ENCODE results near the gene ZNF133. TPM values are rescaled to one million over a fixed set of nuclear protein-coding genes. Genes with fewer than 3 reads are reported as not detected.

ZNF133 gene
- total RNA-seq, 6 experiments from 2014 or later: 8.9 to 11.4 (median 10.2) TPM

GRCh38 chr20:18252597-18253451 lies 35.5 kb upstream of the ZNF133 start:
- TF ChIP-seq, protein P1, sequence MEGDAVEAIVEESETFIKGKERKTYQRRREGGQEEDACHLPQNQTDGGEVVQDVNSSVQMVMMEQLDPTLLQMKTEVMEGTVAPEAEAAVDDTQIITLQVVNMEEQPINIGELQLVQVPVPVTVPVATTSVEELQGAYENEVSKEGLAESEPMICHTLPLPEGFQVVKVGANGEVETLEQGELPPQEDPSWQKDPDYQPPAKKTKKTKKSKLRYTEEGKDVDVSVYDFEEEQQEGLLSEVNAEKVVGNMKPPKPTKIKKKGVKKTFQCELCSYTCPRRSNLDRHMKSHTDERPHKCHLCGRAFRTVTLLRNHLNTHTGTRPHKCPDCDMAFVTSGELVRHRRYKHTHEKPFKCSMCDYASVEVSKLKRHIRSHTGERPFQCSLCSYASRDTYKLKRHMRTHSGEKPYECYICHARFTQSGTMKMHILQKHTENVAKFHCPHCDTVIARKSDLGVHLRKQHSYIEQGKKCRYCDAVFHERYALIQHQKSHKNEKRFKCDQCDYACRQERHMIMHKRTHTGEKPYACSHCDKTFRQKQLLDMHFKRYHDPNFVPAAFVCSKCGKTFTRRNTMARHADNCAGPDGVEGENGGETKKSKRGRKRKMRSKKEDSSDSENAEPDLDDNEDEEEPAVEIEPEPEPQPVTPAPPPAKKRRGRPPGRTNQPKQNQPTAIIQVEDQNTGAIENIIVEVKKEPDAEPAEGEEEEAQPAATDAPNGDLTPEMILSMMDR (IDR thresholded peaks at IDR 0.05): no peak
- no peak for DNase-seq
- H3K4me3 Mint-ChIP-seq: no peak overlapping the region

DNA sequence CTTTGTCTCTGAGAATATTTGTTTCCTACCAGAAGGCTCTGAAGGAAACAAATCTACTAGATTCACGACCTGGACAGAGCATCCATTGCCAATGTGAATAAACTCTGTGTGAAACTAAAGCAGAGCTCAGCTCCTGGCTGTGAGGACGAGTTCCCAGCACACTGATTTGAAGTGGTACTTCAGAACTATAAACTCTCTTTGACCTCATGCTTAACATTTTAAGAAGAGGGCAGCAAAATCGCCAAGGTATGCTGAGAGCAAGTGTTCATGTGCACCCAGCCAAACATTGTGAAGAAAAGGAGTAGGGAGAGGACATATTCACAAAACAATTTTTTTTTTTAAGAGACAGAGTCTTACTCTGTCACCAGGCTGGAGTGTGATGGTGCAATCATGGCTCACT lies 33.7 kb upstream of the ZNF133 start:
- peaks cover 5% of the 10 kb centered on the region for H3K27me3 Mint-ChIP-seq (ENCODE audit: insufficient read depth)
- TF ChIP-seq, protein P1 (IDR thresholded peaks at IDR 0.05): no peak
- no peak overlapping the region for H3K4me3 Mint-ChIP-seq
- no peak overlapping the region for H3K27ac Mint-ChIP-seq
- DNase-seq: no peak
- H3K4me1 Mint-ChIP-seq (ENCODE audit: low read depth): no peaks in the 10 kb centered on the region
- no peaks in the 10 kb centered on the region for H3K9me3 Mint-ChIP-seq
- no peaks in the 10 kb centered on the region for H3K36me3 Mint-ChIP-seq (ENCODE audit: low read depth)

More at GRCh38 chr20:18252597-18253451, 35.5 kb upstream of the ZNF133 start:
- Mint-ChIP-seq H3K36me3 (ENCODE audit: low read depth) (no peaks in the 10 kb centered on the region), H3K27me3 (ENCODE audit: insufficient read depth) (peaks cover 5% of the 10 kb centered on the region), H3K9me3 (no peaks in the 10 kb centered on the region), H3K4me1 (ENCODE audit: low read depth) (no peaks in the 10 kb centered on the region), H3K27ac (no peak overlapping the region)

GRCh38 chr20:18255526-18255925 lies 32.8 kb upstream of the ZNF133 start:
- Mint-ChIP-seq H3K36me3 (ENCODE audit: low read depth) (no peaks in the 10 kb centered on the region), H3K4me3 (no peak overlapping the region), H3K4me1 (ENCODE audit: low read depth) (no peaks in the 10 kb centered on the region), H3K27me3 (ENCODE audit: insufficient read depth) (peaks cover 5% of the 10 kb centered on the region), H3K27ac (no peak overlapping the region), H3K9me3 (no peaks in the 10 kb centered on the region)
- no peak for DNase-seq
- TF ChIP-seq, protein P1 (IDR thresholded peaks at IDR 0.05): no peak

GRCh38 chr20:18256440-18257090 lies 31.8 kb upstream of the ZNF133 start:
- no peak overlapping the region for H3K4me3 Mint-ChIP-seq
- no peaks in the 10 kb centered on the region for H3K9me3 Mint-ChIP-seq
- TF ChIP-seq, protein P1 (IDR thresholded peaks at IDR 0.05): no peak
- H3K36me3 Mint-ChIP-seq (ENCODE audit: low read depth): no peaks in the 10 kb centered on the region
- no peak for DNase-seq
- H3K4me1 Mint-ChIP-seq (ENCODE audit: low read depth): no peaks in the 10 kb centered on the region
- peaks cover 10% of the 10 kb centered on the region for H3K27me3 Mint-ChIP-seq (ENCODE audit: insufficient read depth)
- H3K27ac Mint-ChIP-seq: no peak overlapping the region

- no peak overlapping the region for H3K4me3 Mint-ChIP-seq
- H3K27me3 Mint-ChIP-seq (ENCODE audit: insufficient read depth): peaks cover 10% of the 10 kb centered on the region
- TF ChIP-seq, protein P1 (IDR thresholded peaks at IDR 0.05): peak; percentile 46
- H3K4me1 Mint-ChIP-seq (ENCODE audit: low read depth): no peaks in the 10 kb centered on the region
- H3K36me3 Mint-ChIP-seq (ENCODE audit: low read depth): no peaks in the 10 kb centered on the region
- no peaks in the 10 kb centered on the region for H3K9me3 Mint-ChIP-seq
- H3K27ac Mint-ChIP-seq: no peak overlapping the region
- DNase-seq: peak; percentile 5
These were observed 30.0 kb upstream of the ZNF133 start for GRCh38 chr20:18258126-18258860.

Data from HFFc6 (cell line).